IPS-18c (cell line): ENCODE results near the gene MAP6.

Source experiments
- H3K4me3 ChIP-seq: 2 replicates; pipeline ENCODE4 v1.7.0; 2013; ENCODE audit warnings: low read depth, mild to moderate bottlenecking, low read length, moderate library complexity; ENCODE audit not compliant: insufficient read depth
- H3K9me3 ChIP-seq: one replicate; pipeline ENCODE4 v1.6.1; 2013; ENCODE audit warnings: mild to moderate bottlenecking, low read length, moderate library complexity; ENCODE audit not compliant: control insufficient read depth, insufficient read depth

MAP6 gene

DNA sequence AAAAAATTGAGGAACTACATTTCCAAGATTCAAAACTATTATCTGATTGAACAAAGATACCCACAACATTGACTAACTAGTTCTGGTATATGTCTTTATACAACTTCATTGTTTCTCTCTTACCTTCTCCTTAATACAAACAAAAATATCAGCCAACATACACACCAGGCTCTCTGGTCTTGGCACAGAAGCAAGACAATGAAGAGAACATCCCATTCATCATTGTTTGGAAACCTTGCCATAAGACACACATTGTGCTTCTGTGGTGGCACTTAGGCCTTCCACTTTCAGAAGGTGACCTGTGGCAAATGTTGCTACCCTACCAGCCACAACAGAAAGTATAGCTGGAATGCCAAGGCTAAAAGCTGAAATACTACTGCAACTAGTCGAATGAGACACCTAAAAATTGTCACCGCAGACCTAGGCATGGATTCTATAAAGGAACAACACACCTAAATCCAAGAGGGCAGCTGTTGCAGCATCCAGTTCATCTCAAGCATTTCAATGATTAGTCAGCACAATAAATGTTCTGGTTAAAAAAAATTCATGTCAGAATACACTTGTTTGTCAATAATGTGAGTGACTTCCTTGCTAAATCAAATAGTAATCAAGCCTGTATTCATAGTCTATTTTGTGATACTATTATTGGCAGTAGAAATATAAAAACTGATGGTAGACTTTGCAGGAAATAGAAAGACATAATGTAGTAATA, 26.3 kb downstream of the MAP6 start:
- Histone ChIP-seq H3K9me3 (no peaks in the 10 kb centered on the region), H3K4me3 (no peak overlapping the region)

DNA sequence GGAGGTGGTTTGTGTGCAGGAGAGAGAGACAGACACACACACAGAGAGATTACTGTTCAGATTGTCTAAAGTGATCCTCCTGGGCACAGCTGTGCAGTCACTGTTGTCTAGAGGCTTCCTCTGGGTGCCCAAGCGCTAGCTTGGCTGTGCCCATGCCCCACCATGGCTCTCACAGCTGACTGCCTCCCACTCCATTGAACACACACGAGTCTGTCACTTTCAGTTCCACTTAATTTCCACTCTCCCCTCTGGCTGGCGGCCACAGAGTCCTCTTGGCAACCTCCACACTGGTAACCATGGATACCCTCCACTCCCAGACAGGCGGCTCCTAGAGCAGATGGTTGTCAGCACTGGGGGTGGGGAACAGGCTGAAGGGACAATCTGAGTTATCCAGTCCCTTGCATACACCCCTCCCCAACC, 29.1 kb downstream of the MAP6 start:
- Histone ChIP-seq H3K4me3 (no peak overlapping the region), H3K9me3 (no peaks in the 10 kb centered on the region)

DNA sequence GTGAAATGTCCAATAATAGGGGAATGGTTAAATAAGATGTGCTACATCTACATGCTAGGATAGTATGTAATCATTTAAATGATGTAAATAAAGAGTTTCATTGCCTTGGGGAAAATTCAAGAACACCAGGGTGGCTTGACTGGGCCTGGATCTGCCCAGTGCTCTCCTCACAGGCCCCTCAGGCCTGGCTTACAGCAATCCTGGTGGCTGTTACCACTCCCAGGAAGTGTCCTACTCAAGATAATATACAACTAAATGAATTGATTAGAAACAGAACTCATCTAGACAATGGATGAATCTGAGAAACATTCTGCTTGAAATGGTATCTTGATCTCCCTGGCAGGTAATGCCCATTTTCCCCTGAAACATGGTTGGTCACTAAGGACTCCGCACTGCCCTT, 30.8 kb downstream of the MAP6 start:
- Histone ChIP-seq H3K9me3 (no peaks in the 10 kb centered on the region), H3K4me3 (no peak overlapping the region)

DNA sequence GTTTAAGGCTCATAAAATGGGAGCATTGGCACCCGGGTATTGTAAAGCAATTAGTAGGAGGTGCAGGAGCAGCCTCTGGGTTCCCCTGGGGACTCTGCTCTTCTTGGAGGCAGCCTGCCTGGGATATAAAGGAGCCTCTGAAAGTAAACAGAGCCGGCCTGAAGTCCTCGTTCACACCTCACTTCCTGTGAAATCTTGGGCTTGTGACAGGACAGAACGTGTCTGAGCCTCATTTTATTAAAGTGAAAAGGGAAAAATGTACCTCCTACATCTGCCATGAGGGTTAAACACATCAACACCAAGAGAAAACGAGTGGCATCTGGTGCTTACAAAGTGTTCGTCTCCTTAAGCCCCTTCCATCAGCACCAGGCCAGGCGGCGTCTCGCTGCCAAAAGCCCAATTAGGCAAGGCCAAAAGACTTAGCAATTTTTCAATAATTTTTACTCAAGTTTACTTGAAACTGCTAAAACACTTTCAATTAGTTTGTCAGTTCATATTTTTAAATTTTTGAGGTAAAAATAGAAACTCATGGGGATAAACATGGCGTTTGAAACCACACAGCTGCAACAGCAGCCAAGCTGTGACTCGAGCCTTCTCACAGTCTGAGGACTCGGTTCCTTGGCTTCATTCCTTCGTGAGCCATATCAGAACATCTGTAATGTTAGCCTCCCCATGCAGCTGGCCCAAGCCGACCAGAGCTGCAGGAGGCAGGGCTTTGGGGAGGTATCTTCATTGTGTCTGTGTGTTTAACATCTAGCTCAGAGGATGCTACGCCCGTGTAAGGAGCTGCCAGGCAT, 33.6 kb downstream of the MAP6 start:
- Histone ChIP-seq H3K4me3 (no peak overlapping the region), H3K9me3 (no peaks in the 10 kb centered on the region)

DNA sequence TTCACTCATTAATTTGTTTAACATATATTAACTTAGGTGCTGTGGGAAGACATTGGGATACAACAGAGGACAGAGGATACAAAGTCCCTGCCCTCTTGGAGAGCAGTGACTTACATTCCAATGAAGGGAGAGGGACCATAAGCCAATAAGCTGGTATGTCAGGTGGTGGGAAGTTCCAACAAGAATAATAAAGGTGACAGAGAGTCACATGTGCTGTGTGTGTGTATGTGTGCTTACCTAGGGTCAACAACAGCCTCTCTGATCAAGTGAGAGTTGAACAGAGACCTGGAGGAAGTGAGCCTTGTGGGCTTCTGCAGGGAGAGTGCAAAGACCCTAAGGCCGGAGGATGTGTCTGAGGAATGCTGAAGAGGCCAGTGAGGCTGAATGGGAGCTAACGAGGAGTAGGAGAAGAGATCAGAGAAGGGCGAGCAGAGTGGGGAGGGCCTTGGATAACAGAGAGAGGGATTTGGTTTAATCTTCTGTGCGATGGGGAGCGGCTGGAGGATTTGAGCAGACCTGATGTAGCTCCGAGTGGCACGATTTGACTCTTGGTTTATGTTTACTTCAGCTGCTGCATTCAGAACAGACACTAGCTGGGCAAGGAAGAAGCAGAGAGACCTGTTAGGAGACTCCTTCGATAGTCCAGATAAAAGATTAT, 35.3 kb downstream of the MAP6 start:
- Histone ChIP-seq H3K4me3 (no peak overlapping the region), H3K9me3 (no peaks in the 10 kb centered on the region)

DNA sequence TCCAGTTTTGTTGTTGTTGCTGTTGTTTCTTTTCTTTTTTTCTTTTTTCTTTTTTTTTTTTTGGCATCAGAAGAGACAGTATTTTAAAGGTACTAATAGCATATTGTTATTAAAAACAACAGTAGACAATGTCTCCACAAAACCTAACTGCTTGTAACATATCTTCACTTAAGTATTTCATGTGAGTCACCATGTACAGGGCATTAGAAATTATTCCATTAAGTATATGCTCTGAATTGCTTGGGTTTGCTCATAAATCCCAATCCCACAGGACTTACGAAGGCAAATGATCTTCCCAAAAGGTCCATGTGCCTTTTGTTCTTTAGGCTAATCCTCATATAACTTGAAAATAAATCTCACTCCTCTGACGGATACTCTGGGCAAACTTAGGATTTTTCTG, 35.9 kb downstream of the MAP6 start:
- no peaks in the 10 kb centered on the region for H3K9me3 ChIP-seq
- no peak overlapping the region for H3K4me3 ChIP-seq

DNA sequence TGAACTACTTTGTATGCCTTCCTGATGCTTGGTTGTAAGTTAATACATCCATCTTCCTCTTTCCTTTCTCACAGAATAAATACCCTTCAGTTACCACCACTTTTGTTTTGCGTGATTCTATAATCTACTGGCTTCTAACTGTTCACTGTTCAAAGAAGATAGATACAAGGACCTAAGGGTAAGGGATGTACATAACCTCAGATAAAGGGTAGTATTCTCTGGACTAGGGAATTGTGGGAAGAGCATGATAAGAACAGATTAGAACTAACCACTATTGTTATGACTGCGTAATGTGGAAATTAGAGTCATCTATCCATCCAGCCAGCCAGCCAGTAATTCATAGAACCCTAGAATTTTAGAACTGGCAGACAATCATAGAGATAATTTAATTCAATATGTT, 36.4 kb downstream of the MAP6 start:
- H3K4me3 ChIP-seq = no peak overlapping the region

DNA sequence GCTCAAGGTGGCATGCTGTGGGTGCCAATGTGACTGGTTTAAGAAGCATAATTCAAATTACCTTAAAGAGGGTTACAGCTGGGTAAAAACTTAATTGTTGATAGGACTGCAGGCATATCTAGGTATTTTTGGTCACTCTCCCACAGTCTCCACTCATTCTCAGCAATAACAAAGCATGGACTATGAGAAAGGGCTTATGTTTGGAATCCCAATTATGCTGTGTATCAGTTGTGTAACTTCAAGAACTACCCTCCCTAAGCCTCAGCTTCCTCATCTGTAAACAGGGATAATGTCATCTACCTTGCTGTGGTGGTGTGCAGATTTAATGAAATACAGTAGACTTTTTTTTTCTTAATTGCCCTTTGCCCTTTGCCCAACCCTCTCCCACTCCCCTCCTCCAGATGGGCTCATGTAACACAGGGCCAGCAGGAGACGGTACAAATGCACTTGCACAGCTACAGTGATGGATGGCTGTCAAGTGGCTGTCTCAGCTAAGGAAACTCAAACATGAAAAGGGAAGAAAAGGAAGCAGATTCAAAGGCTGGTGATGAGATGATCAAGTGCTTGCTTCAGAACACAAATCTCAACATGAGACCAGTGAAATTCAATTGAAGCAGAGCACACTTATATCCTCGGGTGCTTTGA, 37.6 kb downstream of the MAP6 start:
- H3K4me3 ChIP-seq = no peak overlapping the region

More for the DNA sequence above, 36.4 kb downstream of the MAP6 start:
- H3K9me3 ChIP-seq = no peaks in the 10 kb centered on the region

DNA sequence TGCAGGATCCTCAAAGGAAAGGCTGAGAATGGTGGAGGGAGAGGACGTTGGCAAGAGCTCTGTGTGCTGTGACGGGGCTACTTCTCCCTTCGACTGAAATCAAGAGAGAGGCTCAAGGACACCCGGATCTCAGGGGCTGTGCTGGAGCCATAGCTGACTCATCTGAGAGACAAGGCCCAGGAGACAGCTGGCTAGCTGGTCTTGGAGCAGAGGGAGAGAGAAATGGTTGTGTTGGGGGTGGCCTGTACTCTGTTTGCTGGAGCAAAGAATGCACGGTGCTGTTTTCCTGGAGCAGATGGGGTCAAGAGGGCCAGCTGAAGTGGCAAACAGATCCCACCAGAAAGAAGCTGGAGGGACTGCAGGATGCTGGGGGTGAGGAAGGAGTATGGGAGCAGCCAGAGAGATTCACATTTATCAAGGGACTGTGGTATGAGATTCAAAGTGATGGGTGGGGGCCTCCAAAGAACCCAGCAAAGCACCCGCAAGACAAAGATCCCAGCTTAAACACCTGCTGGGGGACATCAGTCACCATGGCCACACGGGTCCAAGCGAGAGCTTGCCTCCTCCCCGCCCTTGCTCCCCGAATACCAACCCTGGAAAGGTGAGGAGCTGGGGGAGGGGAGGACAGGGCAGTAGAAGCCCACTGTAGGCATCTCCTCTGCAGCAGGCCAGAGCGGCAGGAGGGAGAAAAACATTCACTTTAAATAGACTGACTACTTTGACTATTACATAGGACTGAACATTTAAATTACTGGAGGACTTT, 40.8 kb downstream of the MAP6 start:
- no peak overlapping the region for H3K4me3 ChIP-seq
- H3K9me3 ChIP-seq = no peaks in the 10 kb centered on the region

More for the DNA sequence above, 37.6 kb downstream of the MAP6 start:
- H3K9me3 ChIP-seq = no peaks in the 10 kb centered on the region

DNA sequence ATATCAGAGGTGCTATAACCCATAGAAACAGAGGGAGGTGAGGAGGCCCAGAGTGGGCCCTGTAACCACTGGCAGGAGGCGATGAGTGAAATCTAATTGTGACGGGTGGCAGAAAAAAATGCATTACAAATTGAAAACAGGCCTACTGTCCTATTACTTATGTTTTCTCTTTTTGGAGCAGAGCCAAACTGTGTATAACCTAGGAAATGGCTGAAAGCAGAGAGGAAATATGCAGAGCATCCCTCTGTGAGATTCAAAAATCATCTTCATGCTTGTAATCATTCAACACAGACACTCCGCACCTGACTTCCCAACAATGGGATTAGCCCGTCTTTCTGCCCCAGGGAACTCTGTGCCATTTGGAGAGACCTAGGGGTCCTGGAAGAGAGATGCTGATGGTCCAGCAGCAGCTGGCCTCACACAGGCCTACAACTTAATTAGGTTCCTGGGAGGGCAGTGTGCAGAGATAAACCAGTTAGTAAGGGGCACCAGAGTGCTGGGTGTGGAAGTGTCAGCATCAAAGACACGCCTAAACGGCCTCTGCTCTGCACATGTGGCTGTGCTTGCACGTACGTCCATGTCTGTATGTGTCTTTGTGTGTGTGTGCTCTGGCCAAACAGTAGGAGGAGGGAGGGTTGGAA, 41.8 kb downstream of the MAP6 start:
- Histone ChIP-seq H3K9me3 (no peaks in the 10 kb centered on the region), H3K4me3 (no peak overlapping the region)

DNA sequence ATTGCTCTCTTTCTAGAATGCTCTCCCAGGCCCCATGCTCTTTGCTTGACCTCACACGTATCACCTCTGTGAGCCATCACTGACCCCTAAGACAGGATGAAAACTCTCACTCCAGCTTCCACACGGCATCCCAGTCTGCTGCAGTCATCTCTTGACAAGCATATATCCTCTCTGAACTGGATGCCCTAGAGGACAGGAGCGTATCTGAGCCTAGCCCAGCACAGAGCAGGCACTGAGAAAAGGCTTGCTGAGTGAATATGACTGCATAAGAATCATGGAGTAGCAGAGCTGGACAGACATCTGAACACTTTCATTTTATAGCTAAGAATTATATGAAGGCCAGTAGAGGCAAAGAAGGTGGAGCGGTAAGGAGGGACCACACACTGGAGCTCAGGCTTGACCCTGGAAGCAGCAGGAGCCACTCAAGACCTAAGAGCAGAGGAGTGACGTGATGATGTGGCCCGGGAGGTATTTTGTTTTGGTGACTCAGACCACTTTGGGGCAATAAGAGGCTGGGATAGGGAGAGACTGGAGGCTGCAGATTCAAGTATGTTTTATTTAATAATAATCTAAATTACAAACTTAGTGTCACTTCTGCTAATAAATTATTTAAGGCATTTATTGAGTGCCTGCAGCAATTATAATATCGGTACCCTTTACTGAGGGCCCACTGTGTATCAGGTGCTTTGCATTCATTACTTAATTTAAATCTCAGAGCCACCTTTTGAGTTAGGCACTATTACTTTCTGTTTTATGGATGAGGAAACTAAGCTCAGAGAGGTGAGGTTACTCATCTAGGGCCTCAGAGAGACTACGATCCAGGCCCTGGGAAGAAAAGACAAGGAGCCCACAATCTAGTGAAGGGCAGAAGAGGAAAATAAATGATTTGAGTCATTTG, 42.6 kb downstream of the MAP6 start:
- H3K9me3 ChIP-seq = no peaks in the 10 kb centered on the region

DNA sequence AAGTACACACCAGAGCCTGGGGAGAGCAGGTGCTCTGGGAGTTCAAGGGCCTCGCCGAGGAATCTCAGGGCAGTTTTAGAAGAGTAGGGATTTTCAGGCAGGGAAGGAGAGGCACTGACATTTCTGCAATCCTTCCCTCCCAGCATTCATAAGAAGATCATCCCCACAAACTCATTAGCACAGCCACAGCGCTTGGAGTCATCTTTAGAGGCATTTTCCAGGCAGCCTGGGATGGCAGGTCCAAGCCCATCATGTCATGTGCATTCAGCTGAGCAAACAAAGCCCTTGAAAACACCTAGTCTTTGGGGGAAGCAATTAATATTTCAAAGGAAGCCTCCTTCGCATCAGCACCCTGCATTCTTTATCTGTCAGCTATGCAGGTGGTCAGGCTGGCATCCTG, 43.8 kb downstream of the MAP6 start:
- Histone ChIP-seq H3K4me3 (no peak overlapping the region), H3K9me3 (no peaks in the 10 kb centered on the region)

More for the DNA sequence above, 42.6 kb downstream of the MAP6 start:
- no peak overlapping the region for H3K4me3 ChIP-seq

DNA sequence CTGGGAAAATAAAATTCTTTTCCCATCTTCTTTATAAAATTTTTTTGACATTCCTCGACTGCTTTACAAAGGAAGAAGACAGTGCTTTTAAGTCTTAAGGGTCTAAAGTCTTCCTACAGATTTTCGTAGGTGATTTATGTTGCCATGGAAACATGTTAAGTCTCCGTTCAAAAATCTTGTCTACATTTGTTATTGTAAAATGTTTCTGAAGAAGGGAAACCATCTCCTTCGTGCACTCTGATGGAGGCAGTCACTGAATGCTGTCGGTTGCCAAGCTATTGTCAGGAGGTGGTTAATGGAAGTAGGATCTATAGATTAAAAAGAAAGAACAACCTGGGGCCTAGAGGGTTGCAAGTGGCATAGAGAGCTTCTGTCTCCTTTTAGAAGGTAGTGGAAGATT, 52.6 kb downstream of the MAP6 start:
- no peak overlapping the region for H3K4me3 ChIP-seq
- no peaks in the 10 kb centered on the region for H3K9me3 ChIP-seq

DNA sequence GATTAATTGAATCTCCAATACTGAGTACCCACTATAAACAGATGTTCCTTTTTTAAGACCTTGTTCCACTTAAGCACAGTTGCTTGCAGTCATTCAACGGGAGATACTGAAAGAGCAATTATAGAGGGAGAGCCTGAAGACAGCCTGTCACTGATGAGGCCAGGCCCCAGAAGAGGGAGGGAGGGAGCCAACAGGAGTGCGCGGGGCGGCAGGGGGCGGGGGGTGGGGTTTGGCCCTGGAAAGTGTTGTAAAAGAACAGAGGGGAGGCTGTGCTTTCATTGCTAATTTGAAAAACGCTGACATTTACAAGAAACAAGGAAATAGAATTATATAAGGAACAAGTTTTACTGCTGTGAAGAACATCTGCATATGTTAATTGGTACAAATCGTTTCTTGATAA, 53.1 kb downstream of the MAP6 start:
- H3K9me3 ChIP-seq = no peaks in the 10 kb centered on the region
- H3K4me3 ChIP-seq = no peak overlapping the region

DNA sequence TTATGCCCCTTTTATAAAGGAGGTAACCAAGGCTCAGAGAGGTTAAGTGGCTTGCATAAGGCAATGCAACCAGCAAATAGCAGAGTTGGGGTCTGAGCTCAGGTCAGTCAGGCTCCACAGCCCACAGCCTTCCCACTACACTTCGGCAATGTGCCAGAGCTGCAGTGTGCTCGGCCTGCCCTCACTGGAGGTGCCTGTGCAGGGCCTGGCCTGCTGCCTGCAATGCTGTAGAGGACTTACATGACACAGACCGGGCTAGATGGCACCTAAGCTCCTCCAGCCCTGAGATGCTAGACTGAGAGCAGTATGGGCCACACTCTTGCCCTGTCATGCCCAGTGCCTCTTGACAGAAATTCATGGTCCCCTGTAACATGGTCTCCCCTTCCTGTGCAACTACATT, 57.0 kb downstream of the MAP6 start:
- Histone ChIP-seq H3K9me3 (no peaks in the 10 kb centered on the region), H3K4me3 (no peak overlapping the region)

DNA sequence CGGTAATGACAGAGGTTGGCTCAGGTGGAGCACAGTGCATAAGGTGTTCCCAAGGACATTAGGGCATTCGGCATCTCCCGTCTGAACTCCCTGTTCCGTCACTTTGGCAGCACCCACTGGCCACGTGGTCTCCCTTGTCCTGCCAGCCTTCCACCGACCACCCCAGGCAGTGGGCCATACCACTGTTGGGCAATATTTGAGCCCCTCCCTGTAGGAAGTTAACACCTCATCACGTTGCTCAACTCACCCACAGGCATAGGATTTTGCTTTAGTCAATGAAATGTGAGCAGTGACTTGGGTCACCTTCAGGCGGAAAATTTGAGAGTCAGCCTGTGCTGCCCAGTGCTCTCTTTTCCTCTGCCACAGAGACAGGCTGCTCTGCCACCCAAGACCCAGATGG, 62.7 kb downstream of the MAP6 start:
- Histone ChIP-seq H3K9me3 (no peaks in the 10 kb centered on the region), H3K4me3 (no peak overlapping the region)
